HG03354 (cell line): ENCODE measurements around the gene TRANK1.
A peak's percentile ranks its signal among the peaks of the same experiment; 100 is the strongest.
"Not testable (repeated sequence)": the region's sequence is repeated elsewhere in the genome, so short reads cannot be mapped to it uniquely, and the experiment has no call there.

Experiments
- ATAC-seq: cut with Tn5 transposase; IDR thresholded peaks from one replicate; pipeline ENCODE4 v1.9.1; 2021; ENCODE audit warnings: mild to moderate bottlenecking; ENCODE audit not compliant: unreplicated experiment, poor library complexity, severe bottlenecking

Gene TRANK1

DNA sequence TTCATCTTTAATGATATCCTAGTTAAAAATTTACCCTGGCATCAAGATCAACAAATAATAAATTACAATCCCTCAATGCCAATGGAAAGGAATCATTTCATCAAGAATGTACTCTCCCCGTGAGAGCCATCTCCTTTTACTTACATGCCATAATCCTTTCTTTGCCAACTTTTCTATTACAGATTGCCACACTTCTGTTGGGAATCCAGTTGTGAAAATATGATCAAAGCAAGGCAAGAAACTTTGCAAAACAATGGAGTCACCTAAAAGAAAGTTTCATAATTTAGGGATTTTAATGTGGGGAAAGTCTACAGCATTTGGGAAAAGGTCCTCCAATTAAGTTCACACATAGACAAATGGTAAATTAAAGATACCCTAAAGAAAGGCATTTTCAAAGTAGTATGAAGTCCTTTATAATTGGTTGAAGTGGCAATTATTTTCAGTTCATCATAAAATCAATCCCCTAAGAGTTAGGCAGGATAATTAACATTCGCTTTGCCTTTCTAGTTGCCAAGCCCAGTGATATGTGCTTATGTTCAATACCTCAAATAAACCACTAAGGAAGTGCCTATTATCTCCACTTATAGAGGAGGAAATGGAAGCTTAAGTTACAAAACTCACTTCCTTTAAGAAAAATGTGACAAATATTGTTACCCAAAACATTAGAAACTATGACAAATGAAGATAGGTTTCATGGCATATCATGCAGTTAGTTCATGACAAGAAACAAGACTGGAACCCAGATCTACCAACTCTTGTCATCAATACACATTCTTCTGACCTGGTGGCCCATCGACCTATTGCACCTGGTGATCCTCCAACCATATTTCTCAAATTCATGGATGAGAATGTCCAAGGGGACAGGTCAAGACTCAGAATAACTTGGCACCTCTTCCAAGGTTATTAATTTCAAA lies 49.1 kb downstream of the TRANK1 start:
- ATAC-seq = no peak

- ATAC-seq = no peak
Measured at GRCh38 chr3:36894914-36895313, 49.9 kb downstream of the TRANK1 start.

DNA sequence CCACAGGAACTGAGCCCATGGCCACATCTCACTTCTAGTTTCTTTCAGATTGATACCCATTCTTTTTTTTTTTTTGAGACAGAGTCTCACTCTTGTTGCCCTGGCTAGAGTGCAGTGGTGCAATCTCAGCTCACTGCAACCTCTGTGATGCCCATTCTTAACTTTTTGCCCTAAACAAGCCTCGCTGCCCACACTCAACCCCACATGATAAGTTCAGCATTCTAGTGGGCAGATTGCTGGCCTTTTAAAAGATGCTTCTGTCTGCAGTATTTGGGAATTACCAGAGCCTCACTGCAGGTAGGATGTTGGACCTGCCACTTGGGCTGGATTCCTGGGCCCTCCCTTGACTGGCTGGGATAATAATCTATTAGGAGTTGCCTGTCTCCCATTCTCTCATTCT lies 51.0 kb downstream of the TRANK1 start:
- no peak for ATAC-seq

- ATAC-seq = peak; percentile 38
Measured at GRCh38 chr3:36893137-36893557, 51.7 kb downstream of the TRANK1 start.

GRCh38 chr3:36892457-36893136 lies 52.3 kb downstream of the TRANK1 start:
- no peak for ATAC-seq

- ATAC-seq = peak; percentile 87
Measured at GRCh38 chr3:36891701-36892160, 53.1 kb downstream of the TRANK1 start.

DNA sequence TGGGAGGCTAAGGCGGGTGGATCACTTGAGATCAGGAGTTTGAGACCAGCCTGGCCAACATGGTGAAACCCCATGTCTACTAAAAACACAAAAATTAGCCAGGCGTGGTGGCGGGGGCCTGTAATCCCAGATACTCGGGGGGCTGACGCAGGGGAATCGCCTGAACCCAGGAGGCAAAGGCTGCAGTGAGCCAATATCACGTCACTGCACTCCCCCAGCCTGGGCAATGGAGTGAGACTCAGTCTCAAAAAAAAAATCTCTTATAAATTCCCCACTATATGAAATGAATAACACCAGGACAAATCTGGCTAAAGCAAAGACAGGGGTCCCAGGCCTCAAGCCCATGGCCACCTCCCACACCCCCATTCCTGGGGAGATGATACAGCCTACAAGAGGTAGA lies 53.8 kb downstream of the TRANK1 start:
- ATAC-seq = not testable (repeated sequence)

GRCh38 chr3:36890261-36890660 lies 54.6 kb downstream of the TRANK1 start:
- ATAC-seq = no peak

GRCh38 chr3:36881735-36882134 lies 63.1 kb downstream of the TRANK1 start:
- ATAC-seq = no peak

DNA sequence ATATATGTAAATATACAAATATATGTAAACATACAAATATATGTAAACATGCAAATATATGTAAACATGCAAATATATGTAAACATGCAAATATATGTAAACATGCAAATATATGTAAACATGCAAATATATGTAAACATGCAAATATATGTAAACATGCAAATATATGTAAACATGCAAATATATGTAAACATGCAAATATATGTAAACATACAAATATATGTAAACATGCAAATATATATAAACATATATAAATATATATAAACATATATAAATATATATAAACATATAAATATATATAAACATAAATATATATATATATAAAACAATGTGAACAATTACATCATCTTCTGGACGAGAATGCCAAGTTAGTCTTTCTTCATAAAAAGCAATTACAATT lies 65.0 kb downstream of the TRANK1 start:
- ATAC-seq = not testable (repeated sequence)

DNA sequence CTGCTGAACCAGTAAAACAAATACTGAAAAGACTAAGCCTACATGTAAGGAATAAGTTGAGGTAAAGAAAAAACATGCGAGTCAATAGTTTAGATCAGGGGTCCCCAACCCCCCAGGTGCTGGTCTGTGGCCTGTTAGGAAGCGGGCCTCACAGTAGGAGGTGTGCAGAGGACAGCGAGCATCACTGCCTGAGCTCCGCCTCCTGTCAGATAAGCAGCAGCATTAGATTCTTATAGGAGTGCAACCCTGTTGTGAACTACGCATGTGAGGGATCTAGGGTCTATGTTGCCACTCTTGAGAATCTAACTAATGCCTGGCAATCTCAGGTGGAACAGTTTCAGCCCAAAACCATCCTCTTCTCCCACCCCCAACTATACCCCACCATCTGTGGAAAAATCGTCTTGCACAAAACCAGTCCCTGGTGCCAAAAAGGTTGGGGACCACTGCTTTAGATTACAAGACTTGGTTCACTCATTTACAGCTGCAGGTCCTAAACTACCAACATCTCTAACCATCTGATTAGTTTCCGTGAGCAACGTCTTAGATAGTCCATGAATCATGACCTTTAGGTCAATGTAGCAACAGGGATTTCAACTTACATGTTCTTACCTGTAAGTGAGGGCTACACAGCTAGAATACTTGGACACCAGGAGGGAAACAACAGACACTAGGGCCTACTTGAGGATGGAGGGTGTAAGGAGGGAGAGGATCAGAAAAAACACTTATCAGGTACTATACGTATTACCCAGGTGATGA lies 66.7 kb downstream of the TRANK1 start:
- no peak for ATAC-seq

DNA sequence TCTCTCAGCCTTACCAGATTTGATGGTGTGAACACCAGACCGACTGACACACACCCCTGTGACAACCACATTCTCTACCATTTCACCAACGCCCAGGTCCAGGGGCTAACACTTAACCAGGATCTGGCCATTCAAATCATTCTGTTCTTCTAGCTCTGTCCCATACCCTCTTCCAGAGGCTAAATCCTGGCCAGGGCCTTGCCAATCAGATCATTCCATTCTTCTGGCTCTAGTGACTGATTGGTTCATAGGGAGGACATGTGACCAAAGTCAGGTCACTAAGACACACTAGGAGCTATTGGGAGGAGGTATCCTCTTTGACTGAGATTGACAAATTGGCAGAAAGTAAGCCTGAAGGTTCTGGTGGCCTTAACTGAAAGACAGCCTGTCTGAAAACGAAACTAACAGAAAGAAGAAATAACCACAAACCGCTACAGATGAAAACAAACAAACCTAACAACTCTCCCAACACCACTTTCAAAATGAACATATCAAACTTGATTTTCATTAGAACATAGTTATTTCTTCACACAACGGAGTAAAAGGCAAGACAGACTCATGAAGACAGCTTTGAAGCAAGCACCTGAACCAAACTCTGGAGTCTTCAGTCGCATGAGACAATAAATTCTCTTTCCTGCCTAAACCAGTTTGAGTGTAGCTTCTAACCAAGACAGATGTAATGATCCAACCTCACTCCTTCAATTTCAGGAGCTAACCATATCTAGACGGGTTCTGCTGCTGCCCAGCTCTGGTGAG lies 68.5 kb downstream of the TRANK1 start:
- ATAC-seq = peak; percentile 99

DNA sequence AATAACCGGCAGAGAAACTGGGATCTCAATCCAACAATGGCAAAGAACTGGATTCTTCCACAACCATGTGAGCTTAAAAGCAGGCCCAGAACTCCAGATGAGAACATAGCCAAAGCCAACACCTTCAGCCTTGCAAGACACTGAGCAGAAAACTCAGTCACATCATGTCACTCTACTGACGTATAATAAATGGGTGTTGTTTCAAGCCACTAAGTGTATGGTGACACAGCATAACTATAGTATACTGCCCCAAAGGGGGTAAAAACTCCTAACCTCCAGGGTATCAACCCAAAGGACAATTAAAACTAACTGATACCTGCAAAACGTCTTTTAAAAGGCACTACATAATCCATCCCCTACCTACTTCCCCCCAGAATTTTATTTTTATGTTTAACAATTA lies 69.5 kb downstream of the TRANK1 start:
- ATAC-seq = no peak

DNA sequence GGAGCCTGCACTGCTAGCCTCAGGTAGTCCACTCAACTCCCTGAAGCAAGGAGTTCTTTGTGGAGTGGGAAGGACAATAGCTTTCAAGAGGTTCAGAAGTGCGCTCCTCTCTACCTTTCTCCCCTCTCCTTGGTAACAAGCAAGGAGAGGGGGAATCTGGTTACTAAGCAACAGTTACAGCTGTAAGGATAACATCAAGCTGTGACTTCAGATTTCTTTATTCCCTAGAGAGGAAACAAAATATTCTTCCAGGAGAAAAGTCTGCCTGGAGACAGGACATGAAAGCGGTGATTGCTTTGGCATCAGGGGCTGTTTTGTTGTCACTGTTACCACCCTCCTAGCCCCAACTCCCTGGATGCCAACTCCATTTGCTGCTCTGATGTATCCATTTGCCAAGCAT lies 70.4 kb downstream of the TRANK1 start:
- no peak for ATAC-seq

GRCh38 chr3:36871379-36872126 lies 73.3 kb downstream of the TRANK1 start:
- ATAC-seq = no peak

DNA sequence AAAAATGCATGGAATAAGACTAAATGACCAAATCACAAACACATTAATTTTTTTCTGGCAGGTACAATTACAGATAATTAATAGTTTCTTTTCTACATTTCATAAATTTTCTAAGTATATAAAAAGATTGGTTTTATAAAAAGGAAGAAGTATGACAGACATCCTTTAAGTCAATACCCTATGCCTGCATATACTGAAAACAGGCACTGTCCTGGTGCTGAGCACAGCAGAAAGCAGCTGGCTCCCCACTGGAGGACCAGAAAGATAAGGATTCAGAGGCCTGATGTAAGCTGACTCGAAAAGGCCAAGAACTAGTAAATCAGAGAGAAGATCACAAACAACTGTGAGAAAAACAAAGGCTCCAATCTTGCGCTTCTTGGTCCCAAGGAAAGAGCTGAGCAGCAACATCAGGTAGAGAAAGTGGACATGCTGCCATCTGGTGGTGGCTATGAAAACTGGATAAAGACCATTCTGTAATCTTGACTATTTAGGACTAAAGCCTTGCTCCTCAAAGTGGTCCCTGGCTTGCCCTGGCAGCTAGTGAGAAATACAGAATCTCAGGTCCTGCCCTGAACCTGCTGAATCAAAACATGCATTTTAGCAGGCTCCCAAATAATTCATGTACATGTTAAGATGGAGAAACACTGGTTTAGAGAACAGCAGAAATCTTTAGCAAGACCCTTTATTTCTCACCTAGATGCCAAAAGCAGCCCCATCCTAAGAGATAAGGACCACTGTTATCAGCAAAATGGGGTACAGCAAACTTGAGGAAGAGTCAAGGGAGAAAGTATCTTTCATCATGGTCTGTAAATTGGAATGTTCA lies 76.0 kb downstream of the TRANK1 start:
- ATAC-seq = peak; percentile 96

DNA sequence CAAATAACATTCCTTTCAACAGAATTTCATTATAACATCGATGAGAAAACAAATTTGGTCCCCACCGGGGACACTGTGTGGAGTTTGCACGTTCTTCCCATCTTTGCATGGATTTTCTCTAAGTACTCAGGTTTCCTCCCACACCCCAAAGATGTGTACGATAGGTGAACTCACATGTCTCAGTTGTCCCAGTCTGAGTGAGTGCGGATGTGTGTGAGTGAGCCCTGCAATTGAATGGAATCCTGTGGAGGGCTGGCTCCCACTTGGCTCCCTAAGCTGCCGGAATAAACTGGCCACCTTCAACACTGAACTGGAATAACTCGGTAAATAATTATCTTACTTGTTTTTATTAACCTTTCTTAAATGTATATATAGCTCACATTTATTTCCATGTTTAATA lies 77.0 kb downstream of the TRANK1 start:
- ATAC-seq = no peak

GRCh38 chr3:36866368-36866767 lies 78.5 kb downstream of the TRANK1 start:
- ATAC-seq = no peak
